DMS79 treated with DMSO at 0.1 percent for 48 hours (cell line): Measurements from ENCODE around the gene QRICH2.
"Not testable (repeated sequence)": the region's sequence is repeated elsewhere in the genome, so short reads cannot be mapped to it uniquely, and the experiment has no call there.

Experiments
- DNase-seq: peaks from one replicate; lab custom pipeline; 2025; lab: John Stamatoyannopoulos, UW

QRICH2 gene

GRCh38 chr17:76331083-76331482, 23.0 kb upstream of the QRICH2 start:
- no peak for DNase-seq

- no peak for DNase-seq
Observed at GRCh38 chr17:76329664-76330063, 21.6 kb upstream of the QRICH2 start.

GRCh38 chr17:76327696-76328095, 19.6 kb upstream of the QRICH2 start:
- no peak for DNase-seq

DNA sequence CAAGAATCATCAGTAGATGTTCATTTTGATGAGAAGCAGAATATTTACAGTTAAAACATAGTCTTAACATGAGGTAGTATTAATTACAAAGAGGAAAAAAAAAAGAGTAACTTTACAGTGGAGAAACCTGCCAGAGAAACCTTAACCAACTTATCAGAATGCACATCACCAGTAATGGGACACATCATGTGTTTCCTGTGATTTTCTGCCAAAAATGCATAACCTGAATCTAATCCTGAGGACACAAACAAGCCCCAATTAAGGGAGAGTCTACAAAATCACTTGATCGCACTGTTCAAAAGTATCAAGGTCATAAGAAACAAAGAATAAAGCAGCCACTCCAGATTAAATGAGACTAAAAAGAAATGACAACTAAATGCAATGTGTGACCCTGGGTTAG, 18.2 kb upstream of the QRICH2 start:
- no peak for DNase-seq

DNA sequence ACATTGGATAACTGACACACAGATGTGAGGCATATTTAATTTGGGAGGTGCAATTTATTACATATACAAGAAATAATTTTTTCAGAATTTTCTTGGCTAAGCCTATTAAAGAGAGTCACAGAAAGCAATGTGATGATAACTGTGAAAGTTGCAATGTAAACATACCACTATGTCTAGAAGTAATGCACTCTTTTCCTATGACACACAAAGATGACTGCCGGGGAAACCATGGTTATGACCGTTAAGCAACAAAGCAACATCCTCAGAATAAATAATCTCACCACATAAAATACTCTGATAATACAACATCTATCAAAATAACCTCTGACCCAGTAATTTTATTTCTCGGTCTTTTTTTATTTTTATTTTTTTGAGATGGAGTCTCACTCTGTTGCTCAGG, 10.5 kb upstream of the QRICH2 start:
- DNase-seq: no peak

GRCh38 chr17:76317535-76317934, 9.5 kb upstream of the QRICH2 start:
- no peak for DNase-seq

DNA sequence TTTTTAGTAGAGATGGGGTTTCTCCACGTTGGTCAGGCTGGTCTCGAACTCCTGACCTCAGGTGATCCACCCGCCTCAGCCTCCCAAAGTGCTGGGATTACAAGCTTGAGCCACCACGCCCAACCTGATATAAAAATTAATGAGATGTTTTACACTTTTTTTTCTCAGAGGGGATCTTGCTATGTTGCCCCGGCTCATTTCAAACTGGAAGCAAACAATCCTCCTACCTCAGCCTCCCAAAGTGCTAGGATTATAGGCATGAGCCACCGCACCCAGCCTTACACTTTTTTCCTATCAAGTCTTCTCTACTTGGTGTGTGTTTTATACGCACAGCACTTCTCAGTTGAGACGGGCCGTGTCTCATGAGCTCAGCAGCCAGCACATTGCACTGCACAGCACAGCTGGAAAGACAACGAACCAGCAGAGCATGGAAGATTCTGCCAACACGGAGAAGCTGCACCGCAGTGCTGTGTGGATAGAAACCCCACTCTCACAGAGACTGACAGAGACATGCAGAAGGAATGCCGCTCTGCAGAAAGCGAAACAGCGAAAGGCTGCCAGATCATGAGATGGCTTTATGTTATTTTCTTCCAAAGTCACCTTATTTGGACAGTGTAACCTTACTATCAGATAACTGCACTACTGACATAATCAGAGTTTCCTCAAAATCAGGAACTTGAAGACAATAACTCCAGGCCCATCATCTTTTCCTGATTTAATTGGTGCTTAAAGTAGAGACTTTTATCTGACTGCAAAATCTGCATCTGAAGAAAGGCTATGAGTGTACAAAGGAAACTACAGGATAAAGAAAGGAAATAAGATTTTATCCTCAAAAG, 6.5 kb upstream of the QRICH2 start:
- DNase-seq: no peak

- DNase-seq: no peak
Observed at GRCh38 chr17:76312735-76313134, 4.7 kb upstream of the QRICH2 start.

DNA sequence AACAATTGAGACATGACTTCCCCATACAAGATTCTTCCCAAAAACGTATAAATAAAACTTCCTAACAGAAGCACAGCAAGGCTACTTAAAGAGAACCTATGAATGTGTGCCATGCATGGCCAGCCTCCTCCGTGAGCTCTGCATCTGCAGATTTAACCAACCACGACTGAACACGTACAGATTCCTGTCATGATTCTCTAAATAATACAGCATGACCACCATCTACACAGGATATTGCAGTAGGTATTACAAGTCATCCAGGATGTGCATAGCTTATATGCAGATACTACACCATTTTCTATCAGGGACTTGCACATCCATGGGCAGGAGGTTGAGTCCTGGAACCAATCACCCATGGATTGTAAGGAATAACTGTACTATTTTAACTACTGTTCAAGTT, 1.4 kb upstream of the QRICH2 start:
- DNase-seq: no peak

- no peak for DNase-seq
Observed at GRCh38 chr17:76307299-76307965, 644 bp downstream of the QRICH2 start.

DNA sequence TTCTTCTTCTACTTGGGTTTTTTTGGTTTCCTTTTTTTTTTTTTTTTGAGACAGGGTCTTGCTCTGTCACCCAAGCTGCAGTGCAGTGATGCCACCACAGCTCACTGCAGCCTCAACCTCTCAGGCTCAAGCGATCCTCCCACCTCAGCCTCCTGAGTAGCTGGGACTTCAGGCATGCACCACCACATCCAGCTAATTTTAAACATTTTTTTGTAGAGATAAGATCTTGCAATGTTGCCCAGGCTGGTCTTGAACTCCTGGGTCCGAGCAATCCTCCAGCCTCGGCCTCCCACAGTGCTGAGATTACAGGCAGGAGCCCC, 3.0 kb downstream of the QRICH2 start:
- not testable (repeated sequence) for DNase-seq

DNA sequence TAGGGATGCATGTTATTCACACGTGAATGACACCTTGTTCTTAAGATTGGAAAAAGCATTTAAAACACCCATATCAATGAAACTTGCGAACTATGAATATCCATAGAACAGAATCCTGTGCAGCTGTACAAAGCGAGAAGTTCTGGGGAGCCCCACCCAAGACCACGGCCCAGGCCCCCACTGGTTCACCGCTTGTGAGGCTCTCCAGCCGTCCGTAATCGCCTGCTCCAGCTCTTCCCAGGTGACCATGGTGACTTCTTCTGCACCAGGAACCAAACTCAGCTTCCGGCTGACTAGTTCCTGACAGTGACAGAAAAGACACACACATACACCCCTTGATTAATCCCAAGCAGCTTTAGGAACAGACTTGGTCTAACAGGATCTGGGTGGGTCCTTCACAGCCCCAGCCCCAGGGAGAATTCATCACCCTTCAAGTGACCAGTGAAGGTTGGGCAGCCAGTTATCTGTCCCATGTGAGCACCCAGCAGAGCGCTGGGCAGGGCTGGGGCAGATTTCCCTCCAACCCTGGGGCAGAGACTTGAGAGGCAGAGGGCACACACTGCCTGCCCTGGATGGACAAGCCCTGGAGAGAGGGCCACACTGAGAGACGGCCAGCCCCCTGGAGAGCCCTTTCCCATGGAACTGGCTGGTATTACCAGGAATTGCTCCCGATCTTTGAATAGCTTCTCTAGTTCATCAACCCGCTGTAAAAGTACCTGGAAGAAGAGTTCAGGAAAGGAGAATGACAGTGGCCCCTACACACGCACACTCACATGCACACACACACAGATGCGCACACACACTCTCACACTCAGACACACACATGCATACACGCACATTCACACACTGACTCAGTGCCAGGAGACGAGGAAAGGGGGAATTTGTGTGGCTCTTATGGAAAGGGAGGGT, 3.6 kb downstream of the QRICH2 start:
- no peak for DNase-seq

DNA sequence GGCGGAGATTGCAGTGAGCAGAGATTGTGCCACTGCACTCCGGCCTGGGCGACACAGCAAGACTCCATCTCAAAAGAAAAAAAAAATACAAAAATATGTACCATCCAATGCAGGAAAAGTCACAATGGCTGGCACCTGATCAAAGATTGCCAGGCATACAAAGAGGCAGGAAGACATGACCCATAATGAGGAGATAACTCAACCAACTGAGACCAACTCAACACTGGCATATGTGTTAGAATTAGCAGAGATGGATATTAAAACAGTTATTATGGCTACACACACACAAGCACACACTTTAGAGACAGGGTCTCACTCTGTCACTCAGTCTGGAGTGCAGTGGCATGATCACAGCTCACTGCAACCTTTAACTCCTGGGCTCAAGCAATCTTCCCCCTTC, 10.6 kb downstream of the QRICH2 start:
- DNase-seq: no peak

- no peak for DNase-seq
Observed at GRCh38 chr17:76296889-76297288, 11.2 kb downstream of the QRICH2 start.

DNA sequence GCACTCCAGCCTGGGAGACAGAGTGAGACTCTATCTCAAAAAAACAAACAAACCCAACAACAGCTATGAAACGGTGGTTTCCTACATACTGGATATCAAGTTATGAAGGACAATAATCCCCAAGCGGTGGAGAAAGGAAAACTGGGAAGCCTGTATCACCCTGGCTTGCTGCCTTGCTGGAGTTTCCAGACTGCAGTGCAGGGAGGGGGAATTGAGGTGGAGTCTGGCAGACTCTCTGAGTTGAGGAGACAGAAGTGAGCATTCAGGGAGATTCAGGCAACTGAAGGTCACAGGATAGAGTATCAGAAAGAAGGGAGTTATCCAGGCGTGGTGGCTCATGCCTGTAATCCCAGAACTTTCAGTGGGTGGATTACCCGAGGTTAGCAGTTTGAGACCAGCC, 11.9 kb downstream of the QRICH2 start:
- no peak for DNase-seq

DNA sequence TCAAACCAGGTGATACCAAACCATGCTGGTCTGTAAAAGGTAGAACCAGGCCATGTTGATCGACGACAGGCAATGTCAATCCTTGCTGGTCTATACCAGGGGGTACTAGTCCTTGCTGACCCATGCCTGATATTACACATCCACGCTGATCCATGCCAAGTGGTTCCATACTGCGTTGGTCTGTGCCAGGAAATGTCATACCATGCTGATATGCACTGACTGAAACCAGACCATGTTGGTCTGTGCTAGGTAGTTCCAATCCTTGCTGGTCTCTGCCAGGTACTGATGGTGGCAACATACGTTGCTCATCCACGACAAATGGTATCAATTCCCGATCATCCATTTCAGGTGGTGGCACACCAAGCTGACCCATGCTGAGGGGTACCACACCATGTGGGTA, 15.0 kb downstream of the QRICH2 start:
- no peak for DNase-seq

GRCh38 chr17:76292567-76292966, 15.5 kb downstream of the QRICH2 start:
- no peak for DNase-seq

GRCh38 chr17:76281573-76282371, 26.3 kb downstream of the QRICH2 start:
- no peak for DNase-seq

DNA sequence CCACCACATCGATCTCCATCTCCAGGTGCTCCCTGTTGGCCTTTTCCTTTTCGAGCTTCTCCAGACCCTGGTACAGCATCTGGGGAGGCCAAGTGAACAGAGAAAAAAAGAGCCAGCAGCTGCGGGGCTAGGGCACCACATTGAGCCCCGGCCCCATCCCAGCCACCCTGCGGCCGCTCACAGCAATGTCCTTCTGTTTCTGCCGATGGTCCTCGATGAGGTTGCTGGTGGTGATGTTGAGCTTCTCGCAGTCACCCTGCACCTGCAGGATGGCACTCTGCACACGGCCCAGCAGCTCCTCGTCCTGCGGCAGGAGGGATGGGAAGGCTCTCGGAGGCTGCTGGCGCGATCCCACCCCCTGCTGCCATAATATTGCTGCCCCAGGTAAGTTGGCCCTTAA, 27.4 kb downstream of the QRICH2 start:
- DNase-seq: no peak

DNA sequence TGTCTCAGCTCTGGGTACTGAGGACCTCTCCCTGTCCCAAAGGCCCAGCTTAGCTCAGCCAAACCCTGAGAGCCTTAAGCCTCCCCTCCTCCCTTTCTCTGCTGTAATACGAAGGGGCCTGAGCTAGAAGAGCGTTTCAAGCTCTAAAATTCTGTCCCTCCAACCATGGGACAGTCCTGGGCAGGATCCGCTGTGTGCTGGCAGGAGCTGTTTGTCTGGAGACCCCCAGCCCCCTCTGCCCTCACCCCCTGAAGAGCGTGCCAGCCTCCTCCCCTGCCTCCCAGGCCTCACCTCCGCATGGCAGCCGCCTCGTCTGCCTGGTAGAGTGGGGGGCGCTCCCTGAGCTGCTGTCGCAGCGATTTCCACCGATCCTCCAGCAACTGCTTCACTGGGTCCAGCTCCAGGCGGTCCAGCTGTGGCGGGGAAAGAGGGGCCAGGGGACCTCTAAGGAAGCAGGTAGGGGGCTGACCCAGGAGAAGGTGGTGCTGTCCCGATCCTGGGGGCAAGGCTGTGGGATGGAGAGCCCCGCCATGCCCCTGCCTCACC, 28.3 kb downstream of the QRICH2 start:
- no peak for DNase-seq

GRCh38 chr17:76278952-76279741, 28.9 kb downstream of the QRICH2 start:
- DNase-seq: peak; percentile 26
